ENCODE data around the gene ABCE1. TPM values are rescaled to one million over a fixed set of nuclear protein-coding genes. Genes with fewer than 3 reads are reported as not detected.

The ABCE1 gene
- total RNA-seq, 1 donor from 2014 or later = 41.2 TPM

- Histone ChIP-seq H3K27ac (no peak overlapping the region), H3K36me3 (peaks cover 55% of the 10 kb centered on the region), H3K4me3 (no peak overlapping the region), H3K9me3 (peaks cover 5% of the 10 kb centered on the region), H3K27me3 (no peaks in the 10 kb centered on the region), H3K4me1 (peaks cover 13% of the 10 kb centered on the region)
- no peak for TF ChIP-seq CTCF (IDR thresholded peaks at IDR 0.05)
- intact Hi-C loops (cut with DNase I) = no loop called here
- ATAC-seq (no peak), DNase-seq (no peak)
These were observed 4.5 kb upstream of the ABCE1 start for GRCh38 chr4:145093638-145094037.

DNA sequence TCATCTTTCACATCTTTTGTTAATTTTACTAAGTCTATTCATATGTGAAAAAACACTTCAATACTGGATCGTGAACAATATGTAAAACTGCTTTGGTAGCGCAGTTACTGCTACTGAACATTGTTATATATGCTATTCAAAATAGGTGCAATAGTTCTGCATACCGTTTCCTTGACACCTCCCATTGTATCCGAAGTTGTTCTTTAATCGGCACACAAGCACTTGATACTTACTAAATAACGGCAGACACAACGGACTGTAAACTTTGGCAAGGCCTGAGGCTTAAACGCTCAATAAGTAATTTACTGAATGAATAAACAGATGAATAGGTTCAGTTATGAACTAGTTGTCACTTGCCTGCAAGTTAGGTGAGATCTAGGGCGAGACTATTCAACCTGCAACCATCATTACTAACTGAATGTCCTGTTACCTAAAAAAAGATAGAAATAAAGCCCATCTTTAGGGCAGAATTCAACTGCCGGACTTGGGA, 735 bp upstream of the ABCE1 start:
- H3K4me1 ChIP-seq = peaks cover 29% of the 10 kb centered on the region
- DNase-seq = no peak
- no peaks in the 10 kb centered on the region for H3K27me3 ChIP-seq
- intact Hi-C loops (cut with DNase I) = no loop called here
- H3K4me3 ChIP-seq = peak overlapping the region; percentile 94
- H3K27ac ChIP-seq = peak overlapping the region; percentile 96
- no peak for ATAC-seq
- H3K9me3 ChIP-seq = peaks cover 5% of the 10 kb centered on the region
- TF ChIP-seq CTCF (IDR thresholded peaks at IDR 0.05) = no peak
- H3K36me3 ChIP-seq = peaks cover 29% of the 10 kb centered on the region

- Histone ChIP-seq H3K9me3 (peaks cover 3% of the 10 kb centered on the region), H3K27me3 (no peaks in the 10 kb centered on the region), H3K36me3 (peaks cover 17% of the 10 kb centered on the region), H3K4me1 (peaks cover 38% of the 10 kb centered on the region), H3K27ac (peak overlapping the region; percentile 96), H3K4me3 (peak overlapping the region; percentile 94)
- no peak for DNase-seq
- ATAC-seq = peak; percentile 56
- no peak for TF ChIP-seq CTCF (IDR thresholded peaks at IDR 0.05)
- intact Hi-C loops (cut with DNase I) = no loop called here
These were observed 545 bp downstream of the ABCE1 start for GRCh38 chr4:145098675-145099037.

- no peak for DNase-seq
- TF ChIP-seq CTCF (IDR thresholded peaks at IDR 0.05) = no peak
- ATAC-seq = no peak
- Histone ChIP-seq H3K4me1 (peaks cover 38% of the 10 kb centered on the region), H3K27ac (peak overlapping the region; percentile 96), H3K4me3 (peak overlapping the region; percentile 94), H3K27me3 (no peaks in the 10 kb centered on the region), H3K36me3 (peaks cover 18% of the 10 kb centered on the region), H3K9me3 (no peaks in the 10 kb centered on the region)
- intact Hi-C loops (cut with DNase I) = no loop called here
These were observed 1.5 kb downstream of the ABCE1 start for GRCh38 chr4:145099653-145100052.

- Histone ChIP-seq H3K4me3 (no peak overlapping the region), H3K4me1 (peaks cover 38% of the 10 kb centered on the region), H3K27me3 (no peaks in the 10 kb centered on the region), H3K9me3 (no peaks in the 10 kb centered on the region), H3K27ac (no peak overlapping the region), H3K36me3 (peaks cover 20% of the 10 kb centered on the region)
- ATAC-seq = no peak
- no peak for DNase-seq
- TF ChIP-seq CTCF (IDR thresholded peaks at IDR 0.05) = no peak
- intact Hi-C loops (cut with DNase I) = no loop called here
These were observed 3.0 kb downstream of the ABCE1 start for GRCh38 chr4:145101091-145101490.

DNA sequence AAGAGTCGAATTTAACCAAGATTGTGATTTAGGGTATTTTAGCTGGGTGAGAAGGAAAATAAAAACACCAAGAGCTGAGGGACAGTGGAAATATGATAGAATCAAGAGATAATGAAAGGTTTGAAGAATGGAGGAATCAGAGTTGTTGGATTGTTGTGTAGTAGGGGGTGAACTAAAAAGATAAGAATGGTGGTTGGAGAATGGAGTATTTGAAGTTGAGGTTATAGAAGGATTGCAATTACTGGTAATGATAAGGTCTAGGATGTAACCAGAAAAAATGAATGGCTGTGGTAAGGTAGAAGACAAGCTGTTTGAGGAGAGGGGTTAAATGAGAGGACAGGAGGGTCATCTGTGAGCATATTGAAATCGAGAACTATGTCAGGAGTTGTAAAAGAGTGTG, 4.5 kb downstream of the ABCE1 start:
- no peak for ATAC-seq
- Histone ChIP-seq H3K27ac (no peak overlapping the region), H3K4me1 (peaks cover 25% of the 10 kb centered on the region), H3K36me3 (peaks cover 35% of the 10 kb centered on the region), H3K9me3 (no peaks in the 10 kb centered on the region), H3K27me3 (no peaks in the 10 kb centered on the region), H3K4me3 (no peak overlapping the region)
- TF ChIP-seq CTCF (IDR thresholded peaks at IDR 0.05) = no peak
- DNase-seq = no peak
- intact Hi-C loops (cut with DNase I) = no loop called here

Measured in upper lobe of right lung (tissue), 1 donor.